Upper lobe of right lung (tissue), 1 donor: Measurements from ENCODE around the gene SYNDIG1. TPM values are rescaled to one million over a fixed set of nuclear protein-coding genes. Genes with fewer than 3 reads are reported as not detected.

Source experiments
- ATAC-seq: fragments of 200-7000 bp; cut with Tn5 transposase; one replicate; pipeline ENCODE4 v1.9.1; 2020; ENCODE audit warnings: mild to moderate bottlenecking, moderate library complexity
- DNase-seq: peaks from one replicate; pipeline ENCODE4 v3.0.0-alpha.2; 2020
- H3K27ac ChIP-seq: fragments of 200-600 bp; one replicate; pipeline ENCODE4 v1.8.0; 2022
- H3K27me3 ChIP-seq: fragments of 200-600 bp; one replicate; pipeline ENCODE4 v1.8.0; 2022; ENCODE audit warnings: mild to moderate bottlenecking
- H3K36me3 ChIP-seq: fragments of 200-600 bp; one replicate; pipeline ENCODE4 v1.8.0; 2022
- H3K4me1 ChIP-seq: fragments of 200-600 bp; one replicate; pipeline ENCODE4 v1.8.0; 2022
- H3K4me3 ChIP-seq: fragments of 200-600 bp; one replicate; pipeline ENCODE4 v1.8.0; 2022; ENCODE audit warnings: mild to moderate bottlenecking
- H3K9me3 ChIP-seq: fragments of 200-600 bp; one replicate; pipeline ENCODE4 v1.8.0; 2022
- intact Hi-C: fragments of 100-400 bp; cut with DNase I; formaldehyde crosslinking; loops from one replicate; pipeline ENCODE4 v1.11.0; 2022
- total RNA-seq: library from RNA; stranded (reverse); fragmentation: NEBNext Ultra II Directional; extraction: Animal tissue kit (Norgen Biotek cat#: 25700); gene quantifications from one replicate; pipeline ENCODE4 v1.2.1, GENCODE V29; 2021
- TF ChIP-seq, protein P1 (sequence below): fragments of 200-600 bp; IDR thresholded peaks from one replicate; pipeline ENCODE4 v1.8.0; 2022; ENCODE audit warnings: antibody characterized with exemption
- donor health status: DM: no; HTN: yes; CAD: no; lungs with severe emphysema.

SYNDIG1 gene
- total RNA-seq, 1 donor from 2014 or later: not detected

DNA sequence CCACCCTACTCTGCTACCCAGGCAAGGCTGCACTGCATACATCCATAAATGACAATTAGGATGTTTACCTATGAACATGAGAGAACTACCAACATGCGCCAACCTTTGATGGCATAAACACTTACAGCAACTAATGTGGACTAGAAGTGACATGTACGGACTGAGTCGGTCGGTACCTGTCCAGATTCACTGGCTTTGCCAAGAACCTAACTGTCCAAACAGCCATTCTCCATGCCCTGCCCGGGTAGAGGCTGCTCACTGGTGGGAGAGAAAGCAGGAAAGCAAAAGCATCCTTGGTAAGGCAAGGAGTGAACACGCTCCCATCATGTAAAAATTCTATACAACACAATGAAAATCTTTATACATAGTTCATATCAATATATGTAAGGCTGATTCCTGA, 30.0 kb downstream of the SYNDIG1 start:
- ATAC-seq: no peak
- no peak for DNase-seq
- no peaks in the 10 kb centered on the region for H3K36me3 ChIP-seq

DNA sequence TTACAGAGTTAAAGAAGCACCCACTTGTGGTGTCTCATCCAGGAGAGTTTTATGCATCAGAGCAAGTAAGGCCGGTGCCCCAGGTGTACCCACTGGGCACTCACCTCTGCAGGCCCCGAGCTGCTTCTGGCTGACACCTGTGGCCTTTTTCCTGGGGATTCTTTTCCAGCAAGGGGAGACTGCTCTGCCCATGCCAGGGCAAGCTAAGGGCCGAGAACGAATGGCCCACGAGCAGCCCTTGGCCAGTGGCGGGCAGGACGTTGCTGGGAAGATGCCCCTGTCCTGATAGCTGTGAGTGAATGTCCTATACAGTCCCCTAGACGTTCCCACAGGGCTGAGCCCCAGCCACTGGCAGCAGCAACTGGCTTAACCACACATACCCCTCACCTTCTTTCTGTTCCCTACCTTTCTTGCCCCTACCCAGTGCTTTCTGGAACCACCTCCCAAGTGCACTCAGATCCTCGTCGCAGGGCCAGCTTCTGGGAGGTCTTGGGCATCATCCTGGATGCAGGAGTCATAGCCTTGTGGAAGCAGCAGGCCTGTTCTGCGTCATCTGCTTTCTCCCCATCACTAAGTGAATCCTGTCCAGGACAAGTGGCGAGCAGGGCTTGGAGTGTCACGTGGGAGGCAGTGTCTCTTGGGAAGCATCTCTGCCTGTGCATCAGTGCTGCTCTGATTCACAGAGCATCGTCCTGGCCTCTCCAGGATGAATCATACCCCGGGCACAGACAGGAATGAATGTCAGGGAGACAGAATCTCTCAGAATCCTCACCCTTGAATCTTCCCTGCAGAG, 32.5 kb downstream of the SYNDIG1 start:
- H3K4me3 ChIP-seq: no peak overlapping the region
- H3K4me1 ChIP-seq: no peaks in the 10 kb centered on the region
- DNase-seq: no peak
- no peaks in the 10 kb centered on the region for H3K9me3 ChIP-seq
- TF ChIP-seq, protein P1, sequence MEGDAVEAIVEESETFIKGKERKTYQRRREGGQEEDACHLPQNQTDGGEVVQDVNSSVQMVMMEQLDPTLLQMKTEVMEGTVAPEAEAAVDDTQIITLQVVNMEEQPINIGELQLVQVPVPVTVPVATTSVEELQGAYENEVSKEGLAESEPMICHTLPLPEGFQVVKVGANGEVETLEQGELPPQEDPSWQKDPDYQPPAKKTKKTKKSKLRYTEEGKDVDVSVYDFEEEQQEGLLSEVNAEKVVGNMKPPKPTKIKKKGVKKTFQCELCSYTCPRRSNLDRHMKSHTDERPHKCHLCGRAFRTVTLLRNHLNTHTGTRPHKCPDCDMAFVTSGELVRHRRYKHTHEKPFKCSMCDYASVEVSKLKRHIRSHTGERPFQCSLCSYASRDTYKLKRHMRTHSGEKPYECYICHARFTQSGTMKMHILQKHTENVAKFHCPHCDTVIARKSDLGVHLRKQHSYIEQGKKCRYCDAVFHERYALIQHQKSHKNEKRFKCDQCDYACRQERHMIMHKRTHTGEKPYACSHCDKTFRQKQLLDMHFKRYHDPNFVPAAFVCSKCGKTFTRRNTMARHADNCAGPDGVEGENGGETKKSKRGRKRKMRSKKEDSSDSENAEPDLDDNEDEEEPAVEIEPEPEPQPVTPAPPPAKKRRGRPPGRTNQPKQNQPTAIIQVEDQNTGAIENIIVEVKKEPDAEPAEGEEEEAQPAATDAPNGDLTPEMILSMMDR: no peak
- H3K27me3 ChIP-seq: peaks cover 7% of the 10 kb centered on the region
- intact Hi-C loops: no loop called here
- no peaks in the 10 kb centered on the region for H3K36me3 ChIP-seq
- H3K27ac ChIP-seq: no peak overlapping the region
- ATAC-seq: no peak

More for the DNA sequence above, 30.0 kb downstream of the SYNDIG1 start:
- intact Hi-C loops: no loop called here
- H3K27me3 ChIP-seq: peaks cover 7% of the 10 kb centered on the region
- no peaks in the 10 kb centered on the region for H3K4me1 ChIP-seq
- TF ChIP-seq, protein P1: no peak
- H3K27ac ChIP-seq: no peak overlapping the region
- no peak overlapping the region for H3K4me3 ChIP-seq
- H3K9me3 ChIP-seq: no peaks in the 10 kb centered on the region

DNA sequence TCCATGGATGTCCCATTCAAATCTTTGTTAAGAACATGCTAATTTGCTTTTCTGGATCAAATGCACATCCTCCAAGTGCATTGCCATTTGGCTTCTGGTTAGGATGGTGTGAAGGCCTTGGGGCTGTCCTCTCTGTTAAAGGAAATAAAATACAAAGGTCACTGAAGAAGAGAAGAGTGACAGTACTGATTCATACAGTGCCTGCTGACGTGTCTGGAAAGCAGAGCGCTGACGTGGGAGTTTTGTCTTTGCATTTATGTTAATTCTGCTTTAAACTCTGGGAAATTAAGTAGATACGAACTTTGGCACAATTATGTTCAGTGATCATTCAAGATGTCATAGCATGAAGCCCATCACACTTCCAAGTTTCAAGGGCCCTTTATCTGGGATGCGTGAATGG, 33.2 kb downstream of the SYNDIG1 start:
- TF ChIP-seq, protein P1: no peak
- intact Hi-C loops: no loop called here
- no peak overlapping the region for H3K4me3 ChIP-seq
- no peaks in the 10 kb centered on the region for H3K4me1 ChIP-seq
- no peaks in the 10 kb centered on the region for H3K9me3 ChIP-seq
- H3K36me3 ChIP-seq: no peaks in the 10 kb centered on the region
- DNase-seq: no peak
- no peak for ATAC-seq
- H3K27me3 ChIP-seq: peaks cover 7% of the 10 kb centered on the region
- H3K27ac ChIP-seq: no peak overlapping the region

DNA sequence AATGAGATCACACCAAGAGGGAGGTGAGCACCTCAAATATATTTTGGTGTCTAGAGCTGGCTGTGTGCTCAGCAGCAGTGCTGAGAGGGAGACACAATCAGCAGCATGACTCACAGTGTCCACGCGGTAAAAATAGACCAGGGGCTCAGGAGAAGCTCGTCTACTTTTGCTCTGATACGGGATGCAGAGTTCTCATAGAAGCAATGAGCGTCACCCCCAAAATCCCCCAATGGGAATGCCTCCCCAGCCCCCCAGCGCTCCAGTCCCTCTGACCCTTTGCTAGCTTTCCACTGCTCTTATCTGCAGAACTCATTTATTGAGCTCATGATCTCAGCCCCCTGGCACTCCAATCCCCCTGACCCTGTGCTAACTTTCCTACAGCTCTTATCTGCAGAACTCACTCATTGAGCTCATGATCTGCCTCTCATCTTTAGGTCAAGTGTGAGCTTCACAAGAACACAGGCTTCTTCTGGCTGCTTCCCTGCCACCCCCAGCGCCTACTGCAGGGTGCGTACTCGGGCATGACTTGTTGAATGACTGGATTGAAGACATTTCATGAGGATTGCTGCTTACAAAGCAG, 34.0 kb downstream of the SYNDIG1 start:
- no peak for ATAC-seq
- DNase-seq: no peak
- intact Hi-C loops: no loop called here
- Histone ChIP-seq H3K36me3 (no peaks in the 10 kb centered on the region), H3K4me1 (no peaks in the 10 kb centered on the region), H3K9me3 (no peaks in the 10 kb centered on the region), H3K27me3 (peaks cover 7% of the 10 kb centered on the region), H3K27ac (no peak overlapping the region), H3K4me3 (no peak overlapping the region)
- TF ChIP-seq, protein P1: no peak

DNA sequence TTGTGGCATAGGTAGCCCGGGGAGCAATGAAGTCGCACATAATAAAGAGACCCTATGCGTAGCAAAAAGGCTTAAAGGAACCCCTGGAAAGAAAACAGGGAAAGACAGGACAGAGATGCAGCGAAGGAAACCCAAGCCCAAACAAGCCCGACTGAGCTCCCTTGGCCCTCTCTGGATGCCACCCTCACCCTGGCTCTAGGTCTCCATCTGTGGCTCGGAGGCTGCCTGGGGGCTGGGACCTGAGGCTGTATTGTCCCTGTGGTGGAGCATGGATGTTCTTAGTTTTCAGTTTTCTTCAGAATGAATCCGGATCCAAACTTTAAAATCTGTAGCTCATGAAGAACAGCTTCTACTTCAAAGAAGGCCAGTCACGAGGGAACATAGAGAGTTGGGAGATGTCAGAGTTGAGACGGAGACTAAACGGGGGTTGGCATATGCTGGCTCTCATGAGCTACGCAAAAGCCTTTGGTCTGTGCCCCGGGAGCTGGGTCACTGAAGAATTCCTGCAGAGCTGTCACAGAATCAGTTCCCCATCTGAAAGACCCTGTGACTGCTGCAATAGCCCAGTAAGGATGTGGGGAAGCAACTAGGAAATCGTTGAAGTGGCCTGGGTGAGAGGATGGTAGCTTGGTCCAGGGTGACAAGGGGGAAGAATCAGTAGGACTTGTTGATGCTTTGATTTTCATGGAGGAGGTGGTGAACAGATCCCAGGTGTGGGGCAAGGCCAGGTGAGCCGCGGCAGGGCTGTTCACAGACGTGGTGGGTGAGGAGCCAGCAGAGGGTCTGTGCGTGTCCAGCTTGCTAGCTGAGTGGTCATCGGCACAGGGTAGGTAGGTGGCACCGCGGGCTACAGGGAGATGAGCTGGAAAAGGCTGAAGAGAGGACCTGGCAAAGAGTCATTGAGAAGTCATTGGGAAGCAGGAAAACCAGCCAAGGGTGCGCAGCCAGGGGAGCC, 35.2 kb downstream of the SYNDIG1 start:
- no peaks in the 10 kb centered on the region for H3K36me3 ChIP-seq
- H3K27me3 ChIP-seq: peaks cover 7% of the 10 kb centered on the region
- no peaks in the 10 kb centered on the region for H3K4me1 ChIP-seq
- TF ChIP-seq, protein P1: no peak
- no peak for DNase-seq
- no peak for ATAC-seq
- H3K9me3 ChIP-seq: no peaks in the 10 kb centered on the region
- no peak overlapping the region for H3K27ac ChIP-seq
- no peak overlapping the region for H3K4me3 ChIP-seq
- intact Hi-C loops: no loop called here
